Muscle of leg (tissue), 11 donors: Measurements from ENCODE around the gene SH3BP1. TPM values are rescaled to one million over a fixed set of nuclear protein-coding genes. Genes with fewer than 3 reads are reported as not detected.

Source experiments
- DNase-seq: peaks from one replicate; pipeline ENCODE4 v3.0.0; 2013
- H3K27ac ChIP-seq: one replicate; pipeline ENCODE4 v1.5.1; 2013; ENCODE audit warnings: mild to moderate bottlenecking, low read length, control low read depth
- H3K27me3 ChIP-seq: one replicate; pipeline ENCODE4 v1.6.1; 2013; ENCODE audit warnings: low read length; ENCODE audit not compliant: control insufficient read depth, insufficient read depth
- H3K36me3 ChIP-seq: one replicate; pipeline ENCODE4 v1.6.1; 2013; ENCODE audit warnings: low read length; ENCODE audit not compliant: control insufficient read depth, insufficient read depth
- H3K4me1 ChIP-seq: one replicate; pipeline ENCODE4 v1.6.1; 2013; ENCODE audit warnings: low read length; ENCODE audit not compliant: control insufficient read depth, insufficient read depth
- H3K4me3 ChIP-seq: one replicate; pipeline ENCODE4 v1.5.1; 2013; ENCODE audit warnings: low read length, control low read depth
- H3K9me3 ChIP-seq: replicated peaks from 2 replicates; pipeline ENCODE4 v1.6.1; 2013; ENCODE audit warnings: low read depth, low read length; ENCODE audit not compliant: control insufficient read depth
- WGBS: methylation state at CpG from one replicate; pipeline ENCODE4 v1.1.5; 2013; ENCODE audit warnings: missing lambda C conversion rate; ENCODE audit not compliant: insufficient coverage; 5-methylcytosine and 5-hydroxymethylcytosine counted together
- polyA plus RNA-seq, 8 donors: library from polyadenylated mRNA; unstranded; fragments of 120-200 nt; gene quantifications; one replicate each; pipeline versions ENCODE4 v1.2.1 to v1.2.3, GENCODE V29; 2013; ENCODE audit warnings: inconsistent platforms in 1 of 8, low replicate concordance in 1 of 8; ENCODE audit not compliant: insufficient read length in 8 of 8, insufficient read depth in 1 of 8
- total RNA-seq: library from RNA; stranded (reverse); fragments of 120-200 nt; gene quantifications from one replicate; pipeline ENCODE4 v1.2.4, GENCODE V29; 2013

The SH3BP1 gene
- total and polyA plus RNA-seq, 9 donors: 5.2 to 13.7 (median 8.8) TPM

DNA sequence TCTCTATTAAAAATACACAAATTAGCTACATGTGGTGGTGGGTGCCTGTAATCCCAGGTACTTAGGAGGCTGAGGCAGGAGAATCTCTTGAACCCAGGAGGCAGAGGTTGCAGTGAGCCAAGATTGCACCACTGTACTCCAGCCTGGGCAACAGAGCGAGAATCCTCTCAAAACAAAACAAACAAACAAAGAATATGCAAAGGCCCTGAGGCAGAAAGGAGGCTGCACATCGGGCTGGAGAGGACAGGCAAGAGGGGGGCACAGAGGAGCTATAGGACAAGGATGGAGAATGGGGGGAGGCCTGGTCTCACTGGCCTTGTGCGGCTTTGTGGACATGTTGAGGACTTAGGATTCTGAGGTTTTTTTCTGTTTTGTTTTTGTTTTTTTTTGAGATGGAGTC lies 65.7 kb downstream of the SH3BP1 start:
- no peaks in the 10 kb centered on the region for H3K9me3 ChIP-seq
- H3K27me3 ChIP-seq: no peaks in the 10 kb centered on the region
- no peak overlapping the region for H3K4me3 ChIP-seq
- no peaks in the 10 kb centered on the region for H3K36me3 ChIP-seq
- peaks cover 11% of the 10 kb centered on the region for H3K4me1 ChIP-seq
- WGBS: 86% methylated on average over 1 of the region's 3 CpGs
- DNase-seq: no peak
- H3K27ac ChIP-seq: no peak overlapping the region

Other genes with a start within 250 kb of the SH3BP1 start
- 0.35 TPM for gene ELFN2, start 212.2 kb upstream of the SH3BP1 start, total RNA-seq
- gene ELFN2, start 212.2 kb upstream of the SH3BP1 start, polyA plus RNA-seq: 1 to 10 TPM in 5 of 8 donors, under 1 TPM in 3; 0.67 to 2.2 (median 1.3) TPM
- 5.2 TPM for gene MFNG, start 153.3 kb upstream of the SH3BP1 start, total RNA-seq
- 1 to 10 TPM; 5.0 to 10.0 (median 6.2) TPM for gene MFNG, start 153.3 kb upstream of the SH3BP1 start, polyA plus RNA-seq
- gene CARD10, start 120.3 kb upstream of the SH3BP1 start, total RNA-seq: 7.8 TPM
- 10 to 100 TPM; 12.1 to 19.3 (median 14.4) TPM for gene CARD10, start 120.3 kb upstream of the SH3BP1 start, polyA plus RNA-seq
- gene CDC42EP1, start 79.2 kb upstream of the SH3BP1 start, total RNA-seq: 14.9 TPM
- gene CDC42EP1, start 79.2 kb upstream of the SH3BP1 start, polyA plus RNA-seq: 10 to 100 TPM; 40.3 to 53.9 (median 50.5) TPM
- gene LGALS2, start 59.6 kb upstream of the SH3BP1 start, total RNA-seq: 0.22 TPM
- 1 to 10 TPM in 2 of 8 donors, under 1 TPM in 6; 0.33 to 7.7 (median 0.54) TPM for gene LGALS2, start 59.6 kb upstream of the SH3BP1 start, polyA plus RNA-seq
- 29.5 TPM for gene GGA1, start 30.8 kb upstream of the SH3BP1 start, total RNA-seq
- 10 to 100 TPM; 27.4 to 46.8 (median 37.6) TPM for gene GGA1, start 30.8 kb upstream of the SH3BP1 start, polyA plus RNA-seq
- gene PDXP, start 19.1 kb downstream of the SH3BP1 start, total RNA-seq: 10.8 TPM
- gene PDXP, start 19.1 kb downstream of the SH3BP1 start, polyA plus RNA-seq: 10 to 100 TPM; 12.5 to 17.8 (median 15.4) TPM
- gene LGALS1, start 36.0 kb downstream of the SH3BP1 start, total RNA-seq: 2,864 TPM
- 1,000 to 10,000 TPM; 1,526 to 2,219 (median 2,039) TPM for gene LGALS1, start 36.0 kb downstream of the SH3BP1 start, polyA plus RNA-seq
- gene NOL12, start 46.7 kb downstream of the SH3BP1 start, total RNA-seq: 16.2 TPM
- gene NOL12, start 46.7 kb downstream of the SH3BP1 start, polyA plus RNA-seq: 10 to 100 TPM; 15.8 to 18.5 (median 17.8) TPM
- gene TRIOBP, start 57.4 kb downstream of the SH3BP1 start, total RNA-seq: 36.4 TPM
- gene TRIOBP, start 57.4 kb downstream of the SH3BP1 start, polyA plus RNA-seq: 10 to 100 TPM; 39.5 to 61.5 (median 53.4) TPM
- gene GCAT, start 168.3 kb downstream of the SH3BP1 start, total RNA-seq: 7.4 TPM
- gene GCAT, start 168.3 kb downstream of the SH3BP1 start, polyA plus RNA-seq: 1 to 10 TPM; 4.4 to 8.3 (median 6.5) TPM
- not detected for gene GALR3, start 183.7 kb downstream of the SH3BP1 start, total RNA-seq
- gene GALR3, start 183.7 kb downstream of the SH3BP1 start, polyA plus RNA-seq: under 1 TPM in 3 of 8 donors, not detected in 5; 0.09 to 0.14 (median 0.10) TPM
- 9.8 TPM for gene ANKRD54, start 204.7 kb downstream of the SH3BP1 start, total RNA-seq
- 10 to 100 TPM; 10.0 to 15.4 (median 11.7) TPM for gene ANKRD54, start 204.7 kb downstream of the SH3BP1 start, polyA plus RNA-seq
- 1,312 TPM for gene EIF3L, start 209.8 kb downstream of the SH3BP1 start, total RNA-seq
- 1,000 to 10,000 TPM; 1,056 to 1,352 (median 1,211) TPM for gene EIF3L, start 209.8 kb downstream of the SH3BP1 start, polyA plus RNA-seq